ENCODE measurements around the gene MRAS. TPM values are rescaled to one million over a fixed set of nuclear protein-coding genes. Genes with fewer than 3 reads are reported as not detected.

Gene MRAS
- total RNA-seq, 2 experiments from 2014 or later = 0.69 to 1.0 TPM

GRCh38 chr3:138329127-138329983 lies 19.0 kb upstream of the MRAS start, which contains the start of gene NME9:
Gene NME9, minus strand, starts transcription at chr3:138329851. Its CDS starts 516 bp downstream, at chr3:138329335.
- H3K4me1 Mint-ChIP-seq = peaks cover 30% of the 10 kb centered on the region
- no peaks in the 10 kb centered on the region for H3K36me3 Mint-ChIP-seq
- ATAC-seq (ENCODE audit: low read depth) = peak; percentile 88
- peak; percentile 89 for DNase-seq
- H3K27me3 Mint-ChIP-seq = peaks cover 3% of the 10 kb centered on the region
- POLR2A ChIA-PET = interaction anchor here (2.6 kb wide), 1 partner anchor 142 kb away, joined by 14 read pairs; the partner anchor contains the start of gene ARMC8
- H3K27ac Mint-ChIP-seq = peak within 1 kb of the TSS; percentile 83
- peak within 1 kb of the TSS; percentile 90 for H3K4me3 Mint-ChIP-seq
- no peaks in the 10 kb centered on the region for H3K9me3 Mint-ChIP-seq

- Mint-ChIP-seq H3K9me3 (no peaks in the 10 kb centered on the region), H3K27ac (peak overlapping the region; percentile 48), H3K36me3 (no peaks in the 10 kb centered on the region), H3K4me1 (peaks cover 25% of the 10 kb centered on the region), H3K4me3 (peak overlapping the region; percentile 90), H3K27me3 (peaks cover 3% of the 10 kb centered on the region)
- POLR2A ChIA-PET = interaction anchor here (2.6 kb wide), 1 partner anchor 143 kb away, joined by 14 read pairs; the partner anchor contains the start of gene ARMC8
- ATAC-seq (ENCODE audit: low read depth) (no peak), DNase-seq (no peak)
These were observed 18.4 kb upstream of the MRAS start for GRCh38 chr3:138329984-138330293.

- ATAC-seq (ENCODE audit: low read depth) = no peak
- Mint-ChIP-seq H3K27ac (no peak overlapping the region), H3K27me3 (peaks cover 6% of the 10 kb centered on the region), H3K4me3 (no peak overlapping the region), H3K9me3 (no peaks in the 10 kb centered on the region), H3K4me1 (peaks cover 24% of the 10 kb centered on the region), H3K36me3 (no peaks in the 10 kb centered on the region)
- POLR2A ChIA-PET = no interaction called here
- DNase-seq = no peak
These were observed 17.1 kb upstream of the MRAS start for GRCh38 chr3:138331143-138331894.

- H3K4me3 Mint-ChIP-seq = no peak overlapping the region
- H3K4me1 Mint-ChIP-seq = peaks cover 22% of the 10 kb centered on the region
- H3K27me3 Mint-ChIP-seq = peaks cover 11% of the 10 kb centered on the region
- no peak for DNase-seq
- no peak for ATAC-seq (ENCODE audit: low read depth)
- no peak overlapping the region for H3K27ac Mint-ChIP-seq
- no peaks in the 10 kb centered on the region for H3K36me3 Mint-ChIP-seq
- POLR2A ChIA-PET = interaction anchor here (0.6 kb wide), 1 partner anchor 8 kb away, joined by 3 read pairs; no protein-coding TSS in a partner anchor
- no peaks in the 10 kb centered on the region for H3K9me3 Mint-ChIP-seq
These were observed 15.8 kb upstream of the MRAS start for GRCh38 chr3:138332472-138333073.

- no peak overlapping the region for H3K27ac Mint-ChIP-seq
- H3K9me3 Mint-ChIP-seq = no peaks in the 10 kb centered on the region
- H3K4me1 Mint-ChIP-seq = peaks cover 12% of the 10 kb centered on the region
- POLR2A ChIA-PET = no interaction called here
- H3K27me3 Mint-ChIP-seq = peaks cover 11% of the 10 kb centered on the region
- DNase-seq (no peak), ATAC-seq (ENCODE audit: low read depth) (no peak)
- H3K4me3 Mint-ChIP-seq = no peak overlapping the region
- H3K36me3 Mint-ChIP-seq = no peaks in the 10 kb centered on the region
These were observed 13.8 kb upstream of the MRAS start for GRCh38 chr3:138334608-138335007.

- H3K27me3 Mint-ChIP-seq = peaks cover 8% of the 10 kb centered on the region
- H3K9me3 Mint-ChIP-seq = no peaks in the 10 kb centered on the region
- ATAC-seq (ENCODE audit: low read depth) (no peak), DNase-seq (no peak)
- POLR2A ChIA-PET = no interaction called here
- H3K27ac Mint-ChIP-seq = no peak overlapping the region
- no peaks in the 10 kb centered on the region for H3K36me3 Mint-ChIP-seq
- no peak overlapping the region for H3K4me3 Mint-ChIP-seq
- peaks cover 4% of the 10 kb centered on the region for H3K4me1 Mint-ChIP-seq
These were observed 11.9 kb upstream of the MRAS start for GRCh38 chr3:138336454-138336999.

- H3K27me3 Mint-ChIP-seq = peaks cover 8% of the 10 kb centered on the region
- DNase-seq = no peak
- H3K27ac Mint-ChIP-seq = no peak overlapping the region
- H3K36me3 Mint-ChIP-seq = no peaks in the 10 kb centered on the region
- H3K4me3 Mint-ChIP-seq = no peak overlapping the region
- H3K9me3 Mint-ChIP-seq = no peaks in the 10 kb centered on the region
- POLR2A ChIA-PET = no interaction called here
- ATAC-seq (ENCODE audit: low read depth) = no peak
- H3K4me1 Mint-ChIP-seq = no peaks in the 10 kb centered on the region
These were observed 10.1 kb upstream of the MRAS start for GRCh38 chr3:138338244-138338643.

GRCh38 chr3:138338811-138339210 lies 9.6 kb upstream of the MRAS start:
- POLR2A ChIA-PET = no interaction called here
- H3K9me3 Mint-ChIP-seq = no peaks in the 10 kb centered on the region
- no peaks in the 10 kb centered on the region for H3K4me1 Mint-ChIP-seq
- H3K27ac Mint-ChIP-seq = no peak overlapping the region
- H3K4me3 Mint-ChIP-seq = no peak overlapping the region
- no peak for DNase-seq
- H3K36me3 Mint-ChIP-seq = no peaks in the 10 kb centered on the region
- ATAC-seq (ENCODE audit: low read depth) = no peak
- H3K27me3 Mint-ChIP-seq = peaks cover 8% of the 10 kb centered on the region

- Mint-ChIP-seq H3K36me3 (no peaks in the 10 kb centered on the region), H3K9me3 (no peaks in the 10 kb centered on the region), H3K4me1 (no peaks in the 10 kb centered on the region), H3K27ac (no peak overlapping the region), H3K4me3 (no peak overlapping the region), H3K27me3 (peaks cover 6% of the 10 kb centered on the region)
- DNase-seq (no peak), ATAC-seq (ENCODE audit: low read depth) (no peak)
- POLR2A ChIA-PET = no interaction called here
These were observed 7.9 kb upstream of the MRAS start for GRCh38 chr3:138340511-138340910.

- Mint-ChIP-seq H3K36me3 (peaks cover 1% of the 10 kb centered on the region), H3K9me3 (no peaks in the 10 kb centered on the region), H3K4me1 (peaks cover 6% of the 10 kb centered on the region), H3K27me3 (peaks cover 33% of the 10 kb centered on the region), H3K4me3 (no peak overlapping the region), H3K27ac (no peak overlapping the region)
- ATAC-seq (ENCODE audit: low read depth) (no peak), DNase-seq (no peak)
- POLR2A ChIA-PET = no interaction called here
These were observed 3.6 kb upstream of the MRAS start for GRCh38 chr3:138344754-138345153.

- H3K4me3 Mint-ChIP-seq = peak overlapping the region; percentile 64
- H3K4me1 Mint-ChIP-seq = peaks cover 6% of the 10 kb centered on the region
- peaks cover 59% of the 10 kb centered on the region for H3K27me3 Mint-ChIP-seq
- DNase-seq (no peak), ATAC-seq (ENCODE audit: low read depth) (no peak)
- POLR2A ChIA-PET = interaction anchor here (1.0 kb wide), 1 partner anchor 162 kb away, joined by 4 read pairs; the partner anchor contains the start of gene ARMC8
- H3K36me3 Mint-ChIP-seq = peaks cover 1% of the 10 kb centered on the region
- no peaks in the 10 kb centered on the region for H3K9me3 Mint-ChIP-seq
- H3K27ac Mint-ChIP-seq = no peak overlapping the region
These were observed 668 bp downstream of the MRAS start for GRCh38 chr3:138348754-138349739.

- Mint-ChIP-seq H3K27ac (no peak overlapping the region), H3K36me3 (peaks cover 1% of the 10 kb centered on the region), H3K27me3 (peaks cover 59% of the 10 kb centered on the region), H3K4me1 (peaks cover 6% of the 10 kb centered on the region), H3K4me3 (no peak overlapping the region), H3K9me3 (no peaks in the 10 kb centered on the region)
- no peak for DNase-seq
- ATAC-seq (ENCODE audit: low read depth) = no peak
- POLR2A ChIA-PET = interaction anchor here (0.6 to 1.0 kb wide), 2 partner anchors 14 to 163 kb away, joined by 4 to 5 read pairs; partner anchors contain the start of gene ARMC8
These were observed 1.7 kb downstream of the MRAS start for GRCh38 chr3:138349926-138350665.

Measured in activated naive CD8-positive, alpha-beta T cell treated with anti-CD3 and anti-CD28 coated beads, Interleukin-2, amount 10 ng/mL, durations not matched to agents 7 days and 5 days (primary cell).